HG03196 (cell line): ENCODE data around the gene MADD.

Source experiments
- ATAC-seq: cut with Tn5 transposase; IDR thresholded peaks from one replicate; pipeline ENCODE4 v1.9.1; 2021; ENCODE audit not compliant: unreplicated experiment

The MADD gene

DNA sequence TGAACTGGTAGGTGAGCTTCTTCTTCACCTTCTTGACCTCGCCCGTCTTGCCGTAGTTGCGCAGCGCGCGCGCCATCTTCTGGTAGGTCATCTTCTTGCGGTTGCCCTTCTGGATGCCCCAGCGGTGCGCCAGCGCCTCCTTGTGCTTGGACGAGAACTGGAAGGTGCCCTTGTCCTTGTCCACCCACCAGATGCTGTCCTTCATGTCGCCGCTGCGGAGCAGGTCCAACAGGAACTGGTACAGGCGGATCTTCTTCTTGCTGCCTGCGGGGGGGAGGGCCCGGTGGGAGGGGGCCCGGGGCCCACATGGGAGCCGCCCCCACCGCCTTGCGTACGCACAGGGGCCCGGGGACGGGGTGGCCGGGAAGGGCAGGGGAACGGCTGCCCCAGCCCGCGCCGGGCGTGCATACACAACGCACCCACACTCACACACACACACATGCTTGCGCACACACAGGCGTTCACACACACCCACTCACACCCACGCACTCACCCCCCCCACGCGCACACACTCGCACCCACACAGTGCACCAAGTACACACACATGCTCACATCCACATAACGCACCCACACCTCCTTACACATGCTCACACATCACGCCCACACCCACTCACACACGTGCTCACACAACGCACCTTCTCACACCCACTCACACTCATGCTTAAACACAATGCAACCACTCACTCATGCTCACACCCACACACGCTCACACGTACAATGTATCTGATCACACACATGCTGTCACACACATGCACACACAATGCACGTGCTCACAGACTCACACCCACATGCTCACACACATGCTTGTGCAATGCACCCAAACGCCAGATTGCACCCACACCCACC lies 85.6 kb downstream of the MADD start:
- ATAC-seq, result no peak

DNA sequence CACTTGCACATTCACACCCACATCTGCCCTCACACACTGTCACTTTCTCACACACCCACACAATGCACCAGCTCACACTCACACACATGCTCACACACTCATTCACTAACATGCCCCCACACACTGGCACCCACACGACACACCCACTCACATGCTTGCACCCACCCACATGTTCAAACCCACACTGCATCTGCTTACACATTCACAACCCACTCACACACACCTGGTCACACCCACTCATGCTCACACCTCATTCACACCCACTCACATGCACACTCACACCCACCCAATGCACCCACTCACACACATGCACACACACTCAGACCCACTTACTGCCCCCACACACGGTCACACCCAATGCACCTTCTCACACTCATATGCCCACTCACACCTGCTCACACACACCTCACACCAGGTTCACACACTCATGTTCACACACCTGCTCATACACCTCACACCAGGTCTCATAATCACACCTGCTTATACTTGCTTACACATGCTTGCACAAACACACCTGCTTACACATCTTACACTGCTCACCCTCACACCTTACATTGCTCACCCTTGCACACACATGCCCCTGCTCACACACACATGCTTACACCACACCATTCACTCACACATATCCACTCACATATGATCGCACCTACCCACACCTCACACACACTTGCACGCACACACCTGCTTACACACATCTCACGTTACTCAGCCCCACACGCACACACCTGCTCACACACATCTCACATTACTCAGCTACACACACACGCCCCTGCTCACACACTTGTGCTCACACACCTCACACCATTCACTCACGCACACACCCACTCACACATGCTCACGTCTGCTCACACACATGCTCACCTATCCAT lies 86.4 kb downstream of the MADD start:
- no peak for ATAC-seq

DNA sequence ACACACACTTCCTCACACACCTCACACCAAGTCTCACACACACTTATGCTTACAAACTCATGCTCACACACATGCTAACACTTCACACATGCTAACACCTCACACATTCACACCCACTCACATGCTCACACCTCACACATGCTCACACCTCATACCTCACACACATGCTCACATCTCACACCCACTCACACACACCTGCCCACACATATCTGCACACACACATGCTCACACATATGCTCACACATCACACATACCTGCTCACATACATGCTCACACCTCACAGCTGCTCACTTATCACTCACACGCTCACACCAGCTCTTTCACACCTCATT lies 87.0 kb downstream of the MADD start:
- ATAC-seq, result no peak

DNA sequence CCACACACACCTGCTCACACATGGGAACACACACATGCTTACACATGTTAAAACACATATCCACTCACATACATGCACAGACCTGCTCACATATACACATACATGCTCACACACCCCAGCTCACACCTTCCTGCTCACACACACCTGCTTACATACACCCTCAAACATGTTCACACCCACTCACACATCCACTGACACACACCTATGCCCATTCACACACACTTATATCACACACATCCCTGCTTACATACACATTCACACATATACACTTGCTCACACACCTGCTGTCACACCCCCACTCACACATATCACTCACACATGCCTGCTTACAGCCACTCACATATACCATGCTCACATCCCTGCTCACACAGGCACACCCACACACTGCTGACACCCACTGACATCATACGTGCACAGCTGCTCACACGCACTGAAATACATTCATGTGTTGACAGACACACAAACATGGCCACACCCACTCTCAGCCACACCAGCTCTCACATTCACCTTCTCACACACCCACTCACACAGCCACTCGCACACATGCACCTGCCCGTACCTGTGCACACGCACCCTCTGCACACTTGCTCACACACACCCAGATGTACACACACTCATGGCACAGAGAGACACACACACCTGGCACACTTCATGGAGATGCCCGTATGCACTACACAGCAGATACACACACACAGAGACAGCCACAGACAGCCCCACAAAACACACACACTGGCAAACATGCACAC lies 88.2 kb downstream of the MADD start:
- no peak for ATAC-seq

DNA sequence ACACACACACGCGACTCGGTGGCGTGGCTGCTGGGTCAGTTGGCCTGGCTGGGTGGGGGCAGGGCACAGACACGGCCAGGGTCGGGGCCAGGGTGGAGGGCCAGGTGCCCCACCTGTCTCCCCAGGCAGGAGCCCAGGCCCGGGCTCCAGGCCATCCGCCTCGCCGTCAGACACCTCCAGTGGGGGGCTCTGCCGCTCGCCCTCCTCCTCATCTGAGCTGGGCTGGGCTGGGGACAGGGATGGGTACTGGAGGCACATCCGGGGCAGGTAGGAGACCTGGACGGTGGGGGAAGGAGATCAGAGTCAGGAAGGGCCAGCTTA lies 88.8 kb downstream of the MADD start:
- ATAC-seq, result no peak

DNA sequence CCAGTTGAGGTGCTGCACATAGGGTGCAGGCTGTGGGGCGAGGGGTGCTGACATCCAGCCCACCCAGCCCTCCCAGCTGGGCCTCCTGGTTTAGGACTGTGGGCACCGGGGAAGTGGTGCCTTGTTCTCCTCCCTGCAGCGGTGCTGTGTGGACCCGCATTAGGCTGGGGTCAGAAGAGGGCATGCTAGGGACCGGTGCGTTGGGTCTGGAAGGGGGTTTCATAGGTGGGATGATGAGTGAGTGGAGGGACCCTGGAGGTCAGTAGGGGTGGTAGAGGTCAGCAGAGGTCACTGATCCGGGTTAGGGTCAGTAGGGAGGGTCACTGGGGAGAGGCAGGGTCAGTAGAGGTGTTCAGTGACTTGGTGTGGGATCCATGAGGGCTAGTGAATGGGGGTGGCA lies 89.2 kb downstream of the MADD start:
- no peak for ATAC-seq

DNA sequence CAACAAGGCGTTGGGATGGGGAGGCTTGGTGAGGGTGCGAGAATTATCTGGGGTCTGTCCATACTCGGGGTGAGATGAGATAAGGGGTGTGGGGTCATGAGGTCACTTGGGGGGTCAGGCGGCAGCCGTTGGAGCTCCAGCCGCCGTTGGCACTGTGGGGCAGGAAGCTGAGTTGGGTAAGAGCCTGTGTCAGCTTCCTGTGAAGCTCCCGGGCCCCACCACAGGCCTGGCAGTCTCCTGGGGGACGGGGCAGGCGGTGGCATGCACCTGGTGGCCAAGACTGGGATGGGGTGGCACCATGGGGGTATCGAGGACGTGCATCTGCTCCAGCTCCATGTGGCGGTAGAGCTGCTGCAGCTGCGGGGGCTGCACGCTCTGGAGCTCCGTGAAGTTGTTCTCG lies 89.7 kb downstream of the MADD start:
- ATAC-seq, result no peak

DNA sequence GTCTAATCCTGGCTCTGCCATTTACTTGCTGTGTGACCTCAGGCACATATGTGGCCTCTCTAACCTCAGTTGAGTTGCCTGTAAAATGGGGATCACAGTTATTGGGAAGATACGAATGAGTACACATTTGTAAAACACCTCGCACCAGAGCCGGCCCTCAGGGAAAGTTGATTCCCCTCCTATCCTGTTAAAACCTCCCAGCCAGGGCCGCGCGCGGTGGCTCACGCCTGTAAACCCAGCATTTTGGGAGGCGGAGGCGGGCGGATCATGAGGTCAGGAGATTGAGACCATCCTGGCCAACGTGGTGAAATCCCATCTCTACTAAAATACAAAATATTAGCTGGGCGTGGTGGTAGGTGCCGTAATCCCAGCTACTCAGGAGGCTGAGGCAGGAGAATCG lies 90.4 kb downstream of the MADD start:
- ATAC-seq, result no peak

DNA sequence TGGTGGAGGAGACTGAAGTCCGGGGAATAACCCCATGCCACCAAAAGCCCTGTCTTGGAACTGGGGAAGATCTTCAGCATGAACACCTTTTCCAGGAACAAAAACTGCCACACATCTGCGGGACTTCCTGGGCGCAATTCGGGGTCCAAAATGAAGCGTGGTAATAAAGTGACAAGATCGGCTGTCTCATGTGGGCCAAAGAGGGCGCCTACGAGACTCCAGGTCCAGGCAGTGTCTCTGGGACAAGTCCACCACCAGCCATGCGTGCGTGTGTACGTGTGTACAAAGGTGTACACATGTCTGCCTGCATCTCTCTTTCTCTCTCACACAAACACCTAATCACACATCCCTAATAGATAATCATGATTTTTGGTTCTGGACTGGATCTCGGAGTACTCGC lies 91.5 kb downstream of the MADD start:
- no peak for ATAC-seq

DNA sequence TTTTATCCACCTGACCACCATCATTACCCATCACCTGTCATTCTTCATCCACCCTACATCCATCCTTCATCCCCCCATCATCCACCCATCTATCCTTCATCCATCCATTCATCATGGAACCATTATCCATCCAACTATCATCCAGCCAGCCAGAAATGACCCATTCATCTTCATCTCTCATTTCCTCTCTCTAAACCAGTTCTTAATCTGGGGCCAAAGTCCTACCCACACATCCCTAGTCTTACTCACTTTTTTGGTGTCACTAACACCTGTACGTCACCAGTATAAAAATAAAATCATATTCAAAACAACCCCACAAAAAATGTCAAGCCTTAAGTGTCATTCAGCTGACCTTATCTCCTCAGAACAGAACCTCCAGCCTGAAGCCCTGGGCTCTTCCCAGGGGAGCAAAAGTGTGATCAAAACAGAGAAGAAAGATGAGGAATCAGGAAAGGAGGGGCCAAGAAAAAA lies 96.1 kb downstream of the MADD start:
- no peak for ATAC-seq

DNA sequence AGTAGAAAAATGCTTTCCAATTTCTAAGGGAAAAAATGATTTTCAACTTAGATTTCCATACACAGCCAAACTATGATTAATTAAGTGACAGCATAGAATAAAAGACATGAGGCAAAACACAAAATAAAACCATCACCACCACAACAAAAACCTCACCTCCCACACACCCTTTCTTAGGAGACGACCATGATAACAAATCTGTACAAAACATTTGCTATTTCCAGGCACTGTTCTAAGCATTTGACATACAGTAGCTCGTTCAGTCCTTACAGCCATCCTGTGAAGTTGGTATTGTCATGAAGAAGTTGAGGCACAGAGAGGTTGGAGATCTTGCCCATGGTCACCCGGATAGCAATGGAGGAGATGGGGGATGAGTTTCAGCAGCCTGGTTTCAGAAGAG lies 99.7 kb downstream of the MADD start:
- no peak for ATAC-seq

DNA sequence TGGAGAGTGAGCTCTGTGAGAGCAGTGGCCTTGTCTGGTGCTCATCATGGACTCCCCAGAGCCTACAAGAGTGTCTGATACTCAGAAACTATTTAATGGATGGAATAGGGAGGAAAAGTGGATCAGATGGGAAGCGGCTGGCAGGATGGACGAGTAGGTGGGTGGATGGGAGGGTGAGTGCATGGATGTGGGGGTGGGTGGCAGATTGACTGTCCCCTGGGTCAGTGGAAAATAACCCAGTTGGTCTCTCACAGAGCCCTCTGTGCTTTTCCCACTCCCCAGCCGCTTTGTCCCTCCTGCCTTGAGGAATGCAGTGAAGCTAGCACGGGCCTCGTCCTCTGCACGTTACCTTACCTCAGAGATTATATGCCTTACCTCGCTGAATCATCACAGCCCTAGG lies 102.5 kb downstream of the MADD start:
- no peak for ATAC-seq

DNA sequence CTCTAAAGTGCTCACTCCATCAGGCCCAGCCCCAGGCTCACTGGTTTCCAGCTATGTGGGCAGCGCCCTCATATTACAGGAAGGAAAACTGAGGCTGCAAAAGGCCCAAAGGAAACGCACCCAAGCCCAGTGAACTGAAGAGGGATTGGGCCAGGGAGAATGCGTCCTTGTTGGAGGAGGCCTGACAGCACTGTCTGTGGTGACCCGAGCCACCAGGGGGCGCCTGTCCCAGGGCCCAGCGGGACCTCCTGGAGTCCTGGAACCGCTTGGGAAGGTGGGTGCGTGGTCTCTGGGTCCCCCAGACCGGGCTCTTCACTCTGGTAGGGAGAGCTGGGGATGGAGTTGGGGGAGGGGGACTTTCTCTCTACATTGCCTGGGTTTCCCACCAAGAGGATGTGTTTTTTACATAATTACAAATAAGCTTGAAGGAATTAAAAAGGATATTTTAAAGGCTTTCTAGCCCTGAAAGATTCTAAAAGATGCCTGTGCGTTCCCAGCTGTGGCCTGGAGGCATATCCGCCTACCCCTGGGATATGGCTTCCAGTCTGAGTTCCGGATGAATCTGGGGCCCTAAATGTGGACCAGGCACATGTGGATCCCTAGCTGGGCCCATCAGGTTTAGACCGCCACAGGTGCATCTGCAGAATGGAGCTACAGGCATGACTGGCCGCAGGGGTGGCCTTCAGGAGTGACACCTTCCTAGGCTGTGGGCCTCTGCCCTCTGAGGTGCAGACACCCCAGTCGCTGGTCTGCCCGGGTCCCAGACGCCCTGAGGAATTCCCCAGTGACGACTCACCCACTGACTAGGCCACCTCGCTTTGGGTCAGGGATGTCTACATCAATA lies 104.2 kb downstream of the MADD start:
- ATAC-seq, result no peak

DNA sequence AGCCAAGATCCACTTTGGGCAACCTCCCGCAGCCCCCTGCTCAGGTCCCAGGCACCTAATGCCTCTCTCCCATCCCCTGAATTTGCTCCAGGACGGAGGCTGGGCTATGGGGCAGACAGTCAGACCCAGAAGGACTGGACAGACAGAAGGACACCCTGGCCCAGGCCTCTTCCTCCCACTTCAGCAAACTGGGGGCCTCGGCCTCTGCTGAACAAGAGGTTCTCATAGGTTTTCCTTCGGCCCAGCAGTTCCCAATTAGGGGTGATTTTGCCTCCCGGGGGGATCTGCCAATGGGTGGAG lies 104.7 kb downstream of the MADD start:
- ATAC-seq, result no peak

DNA sequence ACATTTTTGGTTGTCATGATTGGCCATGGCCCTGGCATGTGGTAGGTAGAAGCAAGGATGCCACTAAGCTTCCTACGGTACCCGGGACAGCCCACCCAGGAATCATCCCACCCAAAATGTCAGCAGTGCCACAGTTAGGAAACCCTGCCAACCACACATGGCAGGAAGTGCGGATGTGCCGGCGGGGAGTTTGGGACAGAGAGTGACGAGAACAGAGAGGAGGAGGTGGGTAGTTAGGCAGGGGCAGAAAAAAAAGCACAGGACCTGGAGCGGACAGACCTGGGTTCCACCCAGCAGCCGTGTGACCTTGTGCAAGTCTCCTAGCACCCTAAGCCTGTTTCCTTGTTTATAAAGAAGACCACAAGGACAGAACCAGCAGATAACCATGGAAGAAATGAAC lies 105.1 kb downstream of the MADD start:
- no peak for ATAC-seq

DNA sequence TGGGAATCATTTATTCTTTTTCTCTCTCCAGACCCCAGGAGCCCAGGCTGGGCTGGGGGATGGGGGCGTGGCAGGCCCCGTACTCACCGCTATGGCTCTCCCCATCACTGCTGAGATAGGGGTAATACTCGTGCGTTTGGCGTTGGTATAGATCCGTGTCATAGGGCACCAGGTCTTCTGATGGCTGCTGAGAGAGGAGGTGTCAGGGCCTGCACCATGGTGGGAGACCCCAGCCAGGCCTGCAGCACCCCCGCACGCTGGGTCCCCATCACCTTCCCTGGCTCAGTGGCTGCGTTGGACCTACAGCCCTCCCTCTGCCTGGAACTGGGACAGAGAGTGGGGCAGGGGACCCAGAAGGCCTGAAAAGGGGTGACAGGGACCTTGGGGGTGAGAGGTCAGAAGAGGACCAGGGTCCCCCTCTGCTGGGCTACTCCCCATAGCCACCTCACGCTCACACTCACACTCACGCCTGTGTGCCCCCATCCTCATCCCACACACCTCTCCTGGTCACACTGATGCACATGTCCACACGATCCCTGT lies 105.7 kb downstream of the MADD start:
- ATAC-seq, result no peak

DNA sequence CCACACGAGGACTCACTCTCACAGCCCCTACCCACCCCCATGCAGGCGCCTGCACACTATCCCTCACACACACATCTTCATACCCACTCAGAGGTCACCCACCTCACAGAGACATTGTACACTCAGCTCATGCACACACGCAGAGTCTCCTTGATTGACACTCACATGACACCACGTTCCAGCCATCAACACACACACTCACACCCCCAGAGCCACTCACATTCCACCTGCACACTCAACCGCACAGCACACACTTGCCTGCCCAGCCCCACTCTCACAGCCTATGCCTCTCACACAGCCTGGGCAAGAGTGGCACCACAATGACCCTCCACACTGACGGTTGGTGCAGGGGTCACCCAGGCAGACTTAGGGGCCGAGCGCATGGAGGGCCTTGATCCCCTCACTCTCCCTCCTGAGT lies 106.2 kb downstream of the MADD start:
- ATAC-seq, result no peak

DNA sequence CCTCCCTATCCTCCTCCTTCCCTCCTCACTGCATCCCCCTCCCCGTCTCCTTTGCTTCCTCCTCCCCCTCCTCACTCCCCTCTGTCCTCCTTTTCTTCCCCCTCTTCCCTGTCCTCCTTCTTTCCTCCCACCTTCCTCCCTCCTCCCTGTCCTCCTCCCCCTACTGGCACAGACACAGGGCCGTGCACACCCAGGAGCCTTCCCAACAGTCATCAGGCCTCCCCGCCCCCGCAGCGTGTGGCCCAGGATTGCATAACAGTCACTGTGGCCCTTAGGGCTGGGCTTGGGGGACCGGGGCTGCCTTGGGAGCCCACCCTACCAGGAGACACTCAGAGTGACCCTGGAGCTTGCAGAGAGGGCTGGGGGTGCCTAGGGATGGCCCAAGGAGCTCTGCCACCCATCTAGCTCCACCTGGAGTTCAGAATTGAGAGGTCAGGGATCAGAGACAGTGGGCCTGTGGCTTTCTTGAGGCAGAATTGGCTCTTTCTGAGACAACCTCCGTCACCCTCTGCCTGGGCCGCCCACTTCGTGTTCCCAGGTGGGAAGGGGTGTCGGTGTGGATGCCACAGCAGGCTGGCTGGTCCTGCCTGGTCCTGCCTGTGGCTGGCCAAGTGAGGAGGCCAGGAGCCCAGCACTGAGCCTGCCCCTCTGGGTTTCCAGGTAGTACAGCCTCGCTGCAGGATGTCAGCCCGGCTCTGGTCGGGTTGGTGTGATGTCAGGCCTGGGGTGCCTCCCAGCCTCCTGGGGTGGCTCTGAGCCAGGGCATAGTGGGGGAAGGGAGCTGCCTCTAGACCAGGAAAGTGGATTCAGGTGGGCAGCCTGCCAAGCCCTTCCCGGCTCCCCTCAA lies 106.8 kb downstream of the MADD start:
- no peak for ATAC-seq

DNA sequence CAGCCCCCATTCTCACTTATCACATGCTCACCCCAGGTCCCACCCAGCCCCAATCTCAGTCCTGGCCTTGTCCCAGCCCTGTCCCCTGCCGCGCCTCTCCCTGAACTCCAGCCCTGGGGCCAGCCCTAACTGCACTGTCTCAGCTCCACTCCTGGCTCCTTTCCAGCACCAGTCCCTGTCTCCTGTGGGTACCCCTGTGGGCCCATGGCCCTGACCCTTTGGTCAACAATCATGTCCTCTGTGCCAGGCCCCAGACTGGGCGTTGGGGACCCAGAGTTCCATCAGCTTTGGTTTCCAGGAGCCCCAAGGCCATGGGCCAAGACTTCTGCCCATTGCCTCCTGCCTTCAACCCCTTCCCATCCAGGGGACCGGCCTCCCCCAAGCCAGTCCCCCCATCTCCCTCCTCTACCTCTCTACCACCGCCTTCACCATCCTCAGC lies 107.7 kb downstream of the MADD start:
- no peak for ATAC-seq
